K562 (cell line): Measurements from ENCODE around the gene ABHD16A.

Source experiments
- CBX8 ChIP-seq: fragments of 200-600 bp; sonication (generic); IDR thresholded peaks from 2 replicates; pipeline ENCODE4 v1.6.1; 2012; ENCODE audit warnings: borderline replicate concordance, mixed run types, low read depth, mild to moderate bottlenecking, moderate library complexity, mixed read lengths, low read length, control low read depth, inconsistent platforms; ENCODE audit not compliant: poor library complexity, severe bottlenecking; ENCODE audit errors: extremely low read depth
- EGR1 ChIP-seq: fragments of 450-650 bp; conservative IDR thresholded peaks from 2 replicates; pipeline ENCODE4 v1.6.1; 2017; ENCODE audit warnings: mild to moderate bottlenecking
- ETV1 ChIP-seq: fragments of 450-650 bp; conservative IDR thresholded peaks from 2 replicates; pipeline ENCODE4 v1.6.1; 2016; ENCODE audit warnings: missing genetic modification characterization, control low read depth, low read depth, missing compliant biosample characterization
- MTF1 ChIP-seq: fragments of 250-450 bp; sonication (Bioruptor Pico); IDR thresholded peaks from 2 replicates; pipeline ENCODE4 v1.9.0; 2021; ENCODE audit warnings: moderate library complexity, mild to moderate bottlenecking, inconsistent platforms, borderline replicate concordance
- MXI1 ChIP-seq: IDR thresholded peaks from 2 replicates; pipeline ENCODE4 v1.6.1; 2011; ENCODE audit warnings: low read depth, mild to moderate bottlenecking, improper control_type of control experiment, low read length
- POLR2AphosphoS2 ChIP-seq: IDR thresholded peaks from 2 replicates; pipeline ENCODE4 v1.6.1; 2012; ENCODE audit warnings: low read length, improper control_type of control experiment
- RNF2 ChIP-seq: sonication (generic); IDR thresholded peaks from 2 replicates; pipeline ENCODE4 v1.6.1; 2016
- SMARCE1 ChIP-seq: fragments of 450-650 bp; IDR thresholded peaks from 2 replicates; pipeline ENCODE4 v1.7.1; 2016; ENCODE audit warnings: mild to moderate bottlenecking
- ZNF253 ChIP-seq: fragments of 250-450 bp; sonication (Bioruptor Pico); conservative IDR thresholded peaks from 2 replicates; pipeline ENCODE4 v1.6.1; 2021; ENCODE audit warnings: mild to moderate bottlenecking
- TF ChIP-seq, protein P1 (sequence below), 3 experiments: IDR thresholded peaks in 2 of 3; conservative IDR thresholded peaks in 1 of 3; 2 replicates each; pipeline ENCODE4 v1.5.1; 2011 to 2012; ENCODE audit warnings: low read length in 3 of 3, mild to moderate bottlenecking in 3 of 3, control low read depth in 2 of 3, improper control_type of control experiment in 1 of 3, inconsistent platforms in 1 of 3, low read depth in 1 of 3, mixed read lengths in 1 of 3, moderate library complexity in 1 of 3; ENCODE audit not compliant: insufficient read depth in 2 of 3
- TF ChIP-seq, protein P2 (sequence below): fragments of 250-450 bp; sonication (Bioruptor Pico); IDR thresholded peaks from 2 replicates; pipeline ENCODE4 v1.5.0; 2020; ENCODE audit warnings: mild to moderate bottlenecking
- TF ChIP-seq, protein P3 (sequence below): fragments of 250-450 bp; sonication (Bioruptor Pico); IDR thresholded peaks from 2 replicates; pipeline ENCODE4 v1.4.0; 2020; ENCODE audit warnings: mild to moderate bottlenecking, moderate library complexity
- TF ChIP-seq, protein P4 (sequence below): fragments of 250-450 bp; sonication (Bioruptor Pico); IDR thresholded peaks from 2 replicates; pipeline ENCODE4 v1.9.0; 2021; ENCODE audit warnings: mild to moderate bottlenecking
- TF ChIP-seq, protein P5 (sequence below): fragments of 250-450 bp; sonication (Bioruptor Pico); IDR thresholded peaks from 2 replicates; pipeline ENCODE4 v1.8.0; 2021; ENCODE audit warnings: borderline replicate concordance, mild to moderate bottlenecking, moderate library complexity; ENCODE audit not compliant: poor library complexity, severe bottlenecking

DNA sequence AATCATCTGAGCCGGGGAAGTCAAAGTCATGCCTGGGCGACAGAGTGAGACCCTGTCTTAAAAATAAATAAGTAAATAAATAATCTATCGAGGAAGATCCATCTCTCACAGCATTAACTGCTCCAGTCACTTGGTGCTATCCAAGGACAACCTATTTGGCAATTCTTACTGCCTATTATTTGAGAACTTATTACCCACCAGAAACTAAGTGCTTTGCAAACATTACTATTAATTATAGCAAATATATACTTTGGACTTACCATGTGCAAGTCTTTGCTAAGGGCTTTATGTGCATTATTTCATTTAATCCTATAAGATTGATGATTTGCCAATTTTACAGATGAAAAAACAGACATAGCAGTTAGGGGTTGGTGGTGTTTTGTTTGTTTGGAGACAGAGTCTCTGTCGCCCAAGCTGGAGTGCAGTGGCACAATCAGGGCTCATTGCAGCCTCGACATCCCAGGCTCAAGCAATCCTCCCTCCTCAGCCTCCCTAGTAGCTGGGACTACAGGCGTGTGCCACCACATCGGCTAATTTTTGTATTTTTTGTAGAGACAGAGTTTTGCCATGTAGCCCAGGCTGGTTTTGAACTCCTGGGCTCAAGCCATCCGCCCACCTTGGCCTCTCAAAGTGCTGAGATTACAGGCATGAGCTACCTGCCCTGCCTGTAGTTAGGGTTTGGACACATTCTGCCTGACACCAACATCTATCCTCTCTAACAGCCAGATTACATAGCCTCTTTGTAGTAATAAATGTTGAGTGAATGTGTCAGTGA is 48.4 kb downstream of the ABHD16A start:
- TF ChIP-seq SMARCE1 = no peak
- TF ChIP-seq, protein P1, sequence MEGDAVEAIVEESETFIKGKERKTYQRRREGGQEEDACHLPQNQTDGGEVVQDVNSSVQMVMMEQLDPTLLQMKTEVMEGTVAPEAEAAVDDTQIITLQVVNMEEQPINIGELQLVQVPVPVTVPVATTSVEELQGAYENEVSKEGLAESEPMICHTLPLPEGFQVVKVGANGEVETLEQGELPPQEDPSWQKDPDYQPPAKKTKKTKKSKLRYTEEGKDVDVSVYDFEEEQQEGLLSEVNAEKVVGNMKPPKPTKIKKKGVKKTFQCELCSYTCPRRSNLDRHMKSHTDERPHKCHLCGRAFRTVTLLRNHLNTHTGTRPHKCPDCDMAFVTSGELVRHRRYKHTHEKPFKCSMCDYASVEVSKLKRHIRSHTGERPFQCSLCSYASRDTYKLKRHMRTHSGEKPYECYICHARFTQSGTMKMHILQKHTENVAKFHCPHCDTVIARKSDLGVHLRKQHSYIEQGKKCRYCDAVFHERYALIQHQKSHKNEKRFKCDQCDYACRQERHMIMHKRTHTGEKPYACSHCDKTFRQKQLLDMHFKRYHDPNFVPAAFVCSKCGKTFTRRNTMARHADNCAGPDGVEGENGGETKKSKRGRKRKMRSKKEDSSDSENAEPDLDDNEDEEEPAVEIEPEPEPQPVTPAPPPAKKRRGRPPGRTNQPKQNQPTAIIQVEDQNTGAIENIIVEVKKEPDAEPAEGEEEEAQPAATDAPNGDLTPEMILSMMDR (IDR thresholded peaks at IDR 0.05 in 2 of 3, conservative IDR thresholded peaks at IDR 0.05 in 1 of 3; ENCODE audit: insufficient read depth in 2 of 3, low read depth in 1 of 3, low read length in 3 of 3) = no peak
- TF ChIP-seq RNF2 = no peak
- no peak for TF ChIP-seq CBX8
- no peak for TF ChIP-seq POLR2AphosphoS2
- TF ChIP-seq, protein P2, sequence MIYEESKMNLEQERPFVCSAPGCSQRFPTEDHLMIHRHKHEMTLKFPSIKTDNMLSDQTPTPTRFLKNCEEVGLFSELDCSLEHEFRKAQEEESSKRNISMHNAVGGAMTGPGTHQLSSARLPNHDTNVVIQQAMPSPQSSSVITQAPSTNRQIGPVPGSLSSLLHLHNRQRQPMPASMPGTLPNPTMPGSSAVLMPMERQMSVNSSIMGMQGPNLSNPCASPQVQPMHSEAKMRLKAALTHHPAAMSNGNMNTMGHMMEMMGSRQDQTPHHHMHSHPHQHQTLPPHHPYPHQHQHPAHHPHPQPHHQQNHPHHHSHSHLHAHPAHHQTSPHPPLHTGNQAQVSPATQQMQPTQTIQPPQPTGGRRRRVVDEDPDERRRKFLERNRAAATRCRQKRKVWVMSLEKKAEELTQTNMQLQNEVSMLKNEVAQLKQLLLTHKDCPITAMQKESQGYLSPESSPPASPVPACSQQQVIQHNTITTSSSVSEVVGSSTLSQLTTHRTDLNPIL = no peak
- TF ChIP-seq, protein P3, sequence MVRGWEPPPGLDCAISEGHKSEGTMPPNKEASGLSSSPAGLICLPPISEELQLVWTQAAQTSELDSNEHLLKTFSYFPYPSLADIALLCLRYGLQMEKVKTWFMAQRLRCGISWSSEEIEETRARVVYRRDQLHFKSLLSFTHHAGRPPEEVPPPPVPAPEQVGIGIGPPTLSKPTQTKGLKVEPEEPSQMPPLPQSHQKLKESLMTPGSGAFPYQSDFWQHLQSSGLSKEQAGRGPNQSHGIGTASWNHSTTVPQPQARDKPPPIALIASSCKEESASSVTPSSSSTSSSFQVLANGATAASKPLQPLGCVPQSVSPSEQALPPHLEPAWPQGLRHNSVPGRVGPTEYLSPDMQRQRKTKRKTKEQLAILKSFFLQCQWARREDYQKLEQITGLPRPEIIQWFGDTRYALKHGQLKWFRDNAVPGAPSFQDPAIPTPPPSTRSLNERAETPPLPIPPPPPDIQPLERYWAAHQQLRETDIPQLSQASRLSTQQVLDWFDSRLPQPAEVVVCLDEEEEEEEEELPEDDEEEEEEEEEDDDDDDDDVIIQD = no peak
- TF ChIP-seq ETV1 (tag) = no peak
- no peak for TF ChIP-seq MXI1
- TF ChIP-seq, protein P4, sequence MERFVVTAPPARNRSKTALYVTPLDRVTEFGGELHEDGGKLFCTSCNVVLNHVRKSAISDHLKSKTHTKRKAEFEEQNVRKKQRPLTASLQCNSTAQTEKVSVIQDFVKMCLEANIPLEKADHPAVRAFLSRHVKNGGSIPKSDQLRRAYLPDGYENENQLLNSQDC = no peak
- no peak for TF ChIP-seq ZNF253 (CRISPR knock-in tag)
- 0 out of 2 replicates have a peak, but pooled peaks have one; percentile 3 for TF ChIP-seq EGR1
- TF ChIP-seq, protein P5, sequence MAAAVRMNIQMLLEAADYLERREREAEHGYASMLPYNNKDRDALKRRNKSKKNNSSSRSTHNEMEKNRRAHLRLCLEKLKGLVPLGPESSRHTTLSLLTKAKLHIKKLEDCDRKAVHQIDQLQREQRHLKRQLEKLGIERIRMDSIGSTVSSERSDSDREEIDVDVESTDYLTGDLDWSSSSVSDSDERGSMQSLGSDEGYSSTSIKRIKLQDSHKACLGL (CRISPR knock-in tag) = no peak
- no peak for TF ChIP-seq MTF1 (CRISPR knock-in tag)
